Measurements from ENCODE around the gene CREBBP.

CREBBP gene

GRCh38 chr16:3807425-3808123, 72.9 kb downstream of the CREBBP start:
- Histone ChIP-seq H3K9me3 (replicated peaks in 1 of 2; ENCODE audit: control insufficient read depth in 2 of 2, insufficient read depth in 1 of 2, low read depth in 1 of 2, low read length in 2 of 2) (no peaks in the 10 kb centered on the region), H2BK15ac (ENCODE audit: low read length) (no peak overlapping the region), H2AFZ (ENCODE audit: low read length) (no peak overlapping the region), H3K27ac (replicated peaks; ENCODE audit: low read length) (no peak overlapping the region), H3K36me3 (replicated peaks in 1 of 2; ENCODE audit: control insufficient read depth in 2 of 2, insufficient read depth in 2 of 2, low read length in 2 of 2) (peaks cover 13 to 77% of the 10 kb centered on the region in 2 donors), H3K79me1 (ENCODE audit: low read depth, low read length) (peaks cover 15% of the 10 kb centered on the region), H2AK5ac (ENCODE audit: low read depth, low read length) (no peak overlapping the region), H3K4me1 (ENCODE audit: control insufficient read depth in 2 of 2, insufficient read depth in 1 of 2, low read depth in 1 of 2, low read length in 2 of 2) (peaks cover 0 to 4% of the 10 kb centered on the region in 2 donors), H3K4ac (ENCODE audit: low read length) (no peak overlapping the region), H3K18ac (ENCODE audit: low read length) (no peak overlapping the region), H3K23ac (ENCODE audit: low read depth, low read length, poor library complexity) (no peak overlapping the region), H4K91ac (ENCODE audit: low read depth, low read length, poor library complexity) (no peak overlapping the region), H3K27me3 (ENCODE audit: control insufficient read depth in 3 of 3, insufficient read depth in 3 of 3, low read depth in 1 of 3, low read length in 3 of 3) (no peaks in the 10 kb centered on the region), H2BK12ac (ENCODE audit: low read length) (no peak overlapping the region), H3K4me3 (ENCODE audit: low read length in 2 of 2) (no peak overlapping the region), H3K9ac (ENCODE audit: low read depth, low read length, poor library complexity) (no peak overlapping the region), H3K14ac (ENCODE audit: low read length) (no peak overlapping the region), H2BK5ac (ENCODE audit: low read length) (no peak overlapping the region), H3K4me2 (ENCODE audit: insufficient read depth, low read length, poor library complexity, severe bottlenecking) (no peak overlapping the region), H4K8ac (ENCODE audit: low read depth, low read length) (no peak overlapping the region), H2BK120ac (ENCODE audit: low read depth, low read length) (no peak overlapping the region)
- DNase-seq (ENCODE audit: low spot score): no peak
- no CpG with 5 or more reads among the region's 3 CpGs for WGBS, 2 donors (ENCODE audit: extremely low coverage in 2 of 2, insufficient read length in 2 of 2, insufficient replicate concordance in 1 of 2)

- Histone ChIP-seq H3K79me1 (ENCODE audit: low read depth, low read length) (peaks cover 15% of the 10 kb centered on the region), H2AFZ (ENCODE audit: low read length) (no peak overlapping the region), H3K14ac (ENCODE audit: low read length) (no peak overlapping the region), H3K27me3 (ENCODE audit: control insufficient read depth in 3 of 3, insufficient read depth in 3 of 3, low read depth in 1 of 3, low read length in 3 of 3) (no peaks in the 10 kb centered on the region), H2AK5ac (ENCODE audit: low read depth, low read length) (no peak overlapping the region), H2BK15ac (ENCODE audit: low read length) (no peak overlapping the region), H2BK12ac (ENCODE audit: low read length) (no peak overlapping the region), H3K18ac (ENCODE audit: low read length) (no peak overlapping the region), H3K9ac (ENCODE audit: low read depth, low read length, poor library complexity) (no peak overlapping the region), H2BK120ac (ENCODE audit: low read depth, low read length) (no peak overlapping the region), H3K4me3 (ENCODE audit: low read length in 2 of 2) (no peak overlapping the region), H3K36me3 (replicated peaks in 1 of 2; ENCODE audit: control insufficient read depth in 2 of 2, insufficient read depth in 2 of 2, low read length in 2 of 2) (peaks cover 11 to 73% of the 10 kb centered on the region in 2 donors), H3K4me2 (ENCODE audit: insufficient read depth, low read length, poor library complexity, severe bottlenecking) (no peak overlapping the region), H3K4me1 (ENCODE audit: control insufficient read depth in 2 of 2, insufficient read depth in 1 of 2, low read depth in 1 of 2, low read length in 2 of 2) (peaks cover 0 to 2% of the 10 kb centered on the region in 2 donors), H3K23ac (ENCODE audit: low read depth, low read length, poor library complexity) (no peak overlapping the region), H3K27ac (replicated peaks; ENCODE audit: low read length) (no peak overlapping the region), H4K8ac (ENCODE audit: low read depth, low read length) (no peak overlapping the region), H2BK5ac (ENCODE audit: low read length) (no peak overlapping the region), H4K91ac (ENCODE audit: low read depth, low read length, poor library complexity) (no peak overlapping the region), H3K4ac (ENCODE audit: low read length) (no peak overlapping the region), H3K9me3 (replicated peaks in 1 of 2; ENCODE audit: control insufficient read depth in 2 of 2, insufficient read depth in 1 of 2, low read depth in 1 of 2, low read length in 2 of 2) (no peaks in the 10 kb centered on the region)
- no CpG with 5 or more reads among the region's 7 CpGs for whole genome bisulfite sequencing, 2 donors (ENCODE audit: extremely low coverage in 2 of 2, insufficient read length in 2 of 2, insufficient replicate concordance in 1 of 2)
- no peak for DNase-seq (ENCODE audit: low spot score)
Measured at GRCh38 chr16:3804426-3805016, 76.0 kb downstream of the CREBBP start.

- Histone ChIP-seq H2AFZ (ENCODE audit: low read length) (no peak overlapping the region), H3K79me1 (ENCODE audit: low read depth, low read length) (peaks cover 6% of the 10 kb centered on the region), H2BK5ac (ENCODE audit: low read length) (no peak overlapping the region), H2BK12ac (ENCODE audit: low read length) (no peak overlapping the region), H2BK120ac (ENCODE audit: low read depth, low read length) (no peak overlapping the region), H3K9me3 (replicated peaks in 1 of 2; ENCODE audit: control insufficient read depth in 2 of 2, insufficient read depth in 1 of 2, low read depth in 1 of 2, low read length in 2 of 2) (no peaks in the 10 kb centered on the region), H3K9ac (ENCODE audit: low read depth, low read length, poor library complexity) (no peak overlapping the region), H2BK15ac (ENCODE audit: low read length) (no peak overlapping the region), H4K91ac (ENCODE audit: low read depth, low read length, poor library complexity) (no peak overlapping the region), H3K4me3 (ENCODE audit: low read length in 2 of 2) (no peak overlapping the region), H3K27ac (replicated peaks; ENCODE audit: low read length) (no peak overlapping the region), H3K23ac (ENCODE audit: low read depth, low read length, poor library complexity) (no peak overlapping the region), H2AK5ac (ENCODE audit: low read depth, low read length) (no peak overlapping the region), H3K27me3 (ENCODE audit: control insufficient read depth in 3 of 3, insufficient read depth in 3 of 3, low read depth in 1 of 3, low read length in 3 of 3) (no peaks in the 10 kb centered on the region), H3K4me1 (ENCODE audit: control insufficient read depth in 2 of 2, insufficient read depth in 1 of 2, low read depth in 1 of 2, low read length in 2 of 2) (peaks cover 0 to 3% of the 10 kb centered on the region in 2 donors), H3K14ac (ENCODE audit: low read length) (no peak overlapping the region), H3K18ac (ENCODE audit: low read length) (no peak overlapping the region), H3K36me3 (replicated peaks in 1 of 2; ENCODE audit: control insufficient read depth in 2 of 2, insufficient read depth in 2 of 2, low read length in 2 of 2) (peaks cover 1 to 37% of the 10 kb centered on the region in 2 donors), H3K4ac (ENCODE audit: low read length) (no peak overlapping the region), H4K8ac (ENCODE audit: low read depth, low read length) (no peak overlapping the region), H3K4me2 (ENCODE audit: insufficient read depth, low read length, poor library complexity, severe bottlenecking) (no peak overlapping the region)
- WGBS, 2 donors (ENCODE audit: extremely low coverage in 2 of 2, insufficient read length in 2 of 2, insufficient replicate concordance in 1 of 2): no CpG with 5 or more reads among the region's 4 CpGs
- no peak for DNase-seq (ENCODE audit: low spot score)
Measured at GRCh38 chr16:3800477-3801270, 79.8 kb downstream of the CREBBP start.

GRCh38 chr16:3800019-3800418, 80.5 kb downstream of the CREBBP start:
- Histone ChIP-seq H3K4me2 (ENCODE audit: insufficient read depth, low read length, poor library complexity, severe bottlenecking) (no peak overlapping the region), H3K9me3 (replicated peaks in 1 of 2; ENCODE audit: control insufficient read depth in 2 of 2, insufficient read depth in 1 of 2, low read depth in 1 of 2, low read length in 2 of 2) (no peaks in the 10 kb centered on the region)
- no CpG with 5 or more reads among the region's 7 CpGs for WGBS, 2 donors (ENCODE audit: extremely low coverage in 2 of 2, insufficient read length in 2 of 2, insufficient replicate concordance in 1 of 2)

More at GRCh38 chr16:3800019-3800418, 80.5 kb downstream of the CREBBP start:
- no peak overlapping the region for H2AFZ ChIP-seq (ENCODE audit: low read length)
- H3K23ac ChIP-seq (ENCODE audit: low read depth, low read length, poor library complexity): no peak overlapping the region
- no peak overlapping the region for H3K9ac ChIP-seq (ENCODE audit: low read depth, low read length, poor library complexity)
- H3K36me3 ChIP-seq (replicated peaks in 1 of 2; ENCODE audit: control insufficient read depth in 2 of 2, insufficient read depth in 2 of 2, low read length in 2 of 2): peaks cover 0 to 31% of the 10 kb centered on the region in 2 donors
- no peak overlapping the region for H4K8ac ChIP-seq (ENCODE audit: low read depth, low read length)
- H3K14ac ChIP-seq (ENCODE audit: low read length): no peak overlapping the region
- no peaks in the 10 kb centered on the region for H3K27me3 ChIP-seq (ENCODE audit: control insufficient read depth in 3 of 3, insufficient read depth in 3 of 3, low read depth in 1 of 3, low read length in 3 of 3)
- no peak overlapping the region for H2AK5ac ChIP-seq (ENCODE audit: low read depth, low read length)
- peaks cover 6% of the 10 kb centered on the region for H3K79me1 ChIP-seq (ENCODE audit: low read depth, low read length)
- H3K4ac ChIP-seq (ENCODE audit: low read length): no peak overlapping the region
- H3K18ac ChIP-seq (ENCODE audit: low read length): no peak overlapping the region
- DNase-seq (ENCODE audit: low spot score): no peak
- no peak overlapping the region for H2BK12ac ChIP-seq (ENCODE audit: low read length)
- H2BK15ac ChIP-seq (ENCODE audit: low read length): no peak overlapping the region
- no peak overlapping the region for H4K91ac ChIP-seq (ENCODE audit: low read depth, low read length, poor library complexity)
- no peak overlapping the region for H2BK120ac ChIP-seq (ENCODE audit: low read depth, low read length)
- H2BK5ac ChIP-seq (ENCODE audit: low read length): no peak overlapping the region
- H3K4me3 ChIP-seq (ENCODE audit: low read length in 2 of 2): no peak overlapping the region
- H3K27ac ChIP-seq (replicated peaks; ENCODE audit: low read length): no peak overlapping the region
- peaks cover 0 to 3% of the 10 kb centered on the region in 2 donors for H3K4me1 ChIP-seq (ENCODE audit: control insufficient read depth in 2 of 2, insufficient read depth in 1 of 2, low read depth in 1 of 2, low read length in 2 of 2)

All from neuronal stem cell (in vitro differentiated cells).